VCaP (cell line): Measurements from ENCODE around the gene ERBB3.
"Not testable (repeated sequence)": the region's sequence is repeated elsewhere in the genome, so short reads cannot be mapped to it uniquely, and the experiment has no call there.

ENCODE experiments used
- H3K27ac ChIP-seq: fragments of 450-650 bp; 2 replicates; pipeline ENCODE4 v1.5.1; 2017
- TF ChIP-seq, protein P1 (sequence below): fragments of 450-650 bp; conservative IDR thresholded peaks from 2 replicates; pipeline ENCODE4 v1.5.1; 2017; ENCODE audit warnings: mild to moderate bottlenecking, moderate library complexity

ERBB3 gene

DNA sequence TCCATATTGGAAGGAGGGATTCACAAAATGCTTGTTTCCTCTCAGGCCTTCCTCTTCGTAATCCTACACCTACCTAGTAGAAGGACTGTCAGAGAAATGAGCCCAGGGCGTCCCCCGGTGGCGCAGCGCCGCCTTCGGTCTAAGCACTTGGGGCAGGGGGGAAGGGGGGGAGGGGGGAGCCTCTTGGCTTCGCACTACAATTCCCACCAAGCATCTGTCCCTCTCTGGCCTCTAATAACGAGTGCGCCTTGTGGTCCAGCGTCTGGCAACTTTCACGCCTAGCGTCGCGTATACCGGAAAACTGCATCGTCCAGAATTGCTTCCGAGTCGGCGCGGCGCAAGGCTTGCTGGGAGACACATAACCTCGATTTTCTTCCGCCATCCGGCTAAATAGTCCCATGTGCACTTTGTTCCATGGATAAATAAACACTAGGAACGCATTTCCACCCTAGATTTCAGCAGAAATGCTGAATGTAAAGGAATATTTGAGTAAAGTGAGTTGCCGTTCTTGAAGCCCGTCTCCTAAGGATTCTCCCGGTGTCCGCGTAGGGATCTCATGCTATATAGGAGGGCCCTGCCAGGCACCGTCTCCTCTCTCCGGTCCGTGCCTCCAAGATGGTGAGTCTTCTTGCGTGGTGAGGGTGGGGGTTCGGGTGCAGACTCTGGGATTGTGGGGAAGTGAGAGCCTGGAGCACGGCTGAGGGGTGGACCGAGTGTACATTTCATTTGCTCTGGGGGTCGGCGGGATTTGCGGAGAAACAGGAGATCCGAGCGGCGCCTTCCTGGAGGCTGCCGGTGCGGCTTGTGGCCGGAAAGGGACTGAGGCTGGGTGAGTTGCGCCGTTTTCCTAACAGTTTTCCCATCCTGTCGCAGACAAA is 38.2 kb upstream of the ERBB3 start, which contains the start of gene RPS26:
TSS of gene RPS26 (plus strand) at position 367 of the 878 bp plus-strand sequence. CDS start at position 616, 249 bp downstream.
- peak within 1 kb of the TSS; percentile 98 for H3K27ac ChIP-seq
- TF ChIP-seq, protein P1, sequence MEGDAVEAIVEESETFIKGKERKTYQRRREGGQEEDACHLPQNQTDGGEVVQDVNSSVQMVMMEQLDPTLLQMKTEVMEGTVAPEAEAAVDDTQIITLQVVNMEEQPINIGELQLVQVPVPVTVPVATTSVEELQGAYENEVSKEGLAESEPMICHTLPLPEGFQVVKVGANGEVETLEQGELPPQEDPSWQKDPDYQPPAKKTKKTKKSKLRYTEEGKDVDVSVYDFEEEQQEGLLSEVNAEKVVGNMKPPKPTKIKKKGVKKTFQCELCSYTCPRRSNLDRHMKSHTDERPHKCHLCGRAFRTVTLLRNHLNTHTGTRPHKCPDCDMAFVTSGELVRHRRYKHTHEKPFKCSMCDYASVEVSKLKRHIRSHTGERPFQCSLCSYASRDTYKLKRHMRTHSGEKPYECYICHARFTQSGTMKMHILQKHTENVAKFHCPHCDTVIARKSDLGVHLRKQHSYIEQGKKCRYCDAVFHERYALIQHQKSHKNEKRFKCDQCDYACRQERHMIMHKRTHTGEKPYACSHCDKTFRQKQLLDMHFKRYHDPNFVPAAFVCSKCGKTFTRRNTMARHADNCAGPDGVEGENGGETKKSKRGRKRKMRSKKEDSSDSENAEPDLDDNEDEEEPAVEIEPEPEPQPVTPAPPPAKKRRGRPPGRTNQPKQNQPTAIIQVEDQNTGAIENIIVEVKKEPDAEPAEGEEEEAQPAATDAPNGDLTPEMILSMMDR = peak; percentile 78

DNA sequence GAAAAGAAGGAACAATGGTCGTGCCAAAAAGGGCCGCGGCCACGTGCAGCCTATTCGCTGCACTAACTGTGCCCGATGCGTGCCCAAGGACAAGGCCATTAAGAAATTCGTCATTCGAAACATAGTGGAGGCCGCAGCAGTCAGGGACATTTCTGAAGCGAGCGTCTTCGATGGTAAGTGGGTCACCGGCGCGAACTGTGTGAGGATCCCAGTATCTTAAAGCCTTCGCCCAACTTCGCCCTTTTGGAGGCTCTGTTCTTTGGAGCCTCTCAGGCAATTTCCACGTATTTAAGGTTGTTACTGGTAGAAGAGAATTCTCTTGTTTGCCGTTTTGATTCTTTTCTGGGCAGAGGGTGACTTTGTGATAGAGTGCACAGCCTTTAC is 37.5 kb upstream of the ERBB3 start:
- H3K27ac ChIP-seq = peak overlapping the region; percentile 98

DNA sequence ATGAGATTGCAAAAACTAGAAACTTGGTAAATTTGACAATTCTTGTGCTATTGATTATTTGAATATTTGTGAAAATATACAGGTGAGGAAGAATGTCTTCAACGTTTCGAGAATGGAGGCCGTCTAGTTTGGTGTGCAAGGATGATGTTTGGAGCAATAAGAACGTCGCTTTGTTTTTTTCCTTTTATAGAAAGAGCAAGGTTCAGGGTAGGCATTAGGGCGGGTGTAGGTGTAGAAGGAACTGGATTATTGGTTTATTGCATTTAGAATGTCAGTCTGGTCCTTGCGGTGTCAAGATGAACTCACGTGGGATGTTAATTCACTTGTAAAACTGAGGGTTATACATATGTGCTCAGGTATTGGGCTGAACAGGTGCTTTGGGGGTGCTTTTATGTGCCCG is 37.1 kb upstream of the ERBB3 start:
- TF ChIP-seq, protein P1 = no peak
- peak overlapping the region; percentile 98 for H3K27ac ChIP-seq

DNA sequence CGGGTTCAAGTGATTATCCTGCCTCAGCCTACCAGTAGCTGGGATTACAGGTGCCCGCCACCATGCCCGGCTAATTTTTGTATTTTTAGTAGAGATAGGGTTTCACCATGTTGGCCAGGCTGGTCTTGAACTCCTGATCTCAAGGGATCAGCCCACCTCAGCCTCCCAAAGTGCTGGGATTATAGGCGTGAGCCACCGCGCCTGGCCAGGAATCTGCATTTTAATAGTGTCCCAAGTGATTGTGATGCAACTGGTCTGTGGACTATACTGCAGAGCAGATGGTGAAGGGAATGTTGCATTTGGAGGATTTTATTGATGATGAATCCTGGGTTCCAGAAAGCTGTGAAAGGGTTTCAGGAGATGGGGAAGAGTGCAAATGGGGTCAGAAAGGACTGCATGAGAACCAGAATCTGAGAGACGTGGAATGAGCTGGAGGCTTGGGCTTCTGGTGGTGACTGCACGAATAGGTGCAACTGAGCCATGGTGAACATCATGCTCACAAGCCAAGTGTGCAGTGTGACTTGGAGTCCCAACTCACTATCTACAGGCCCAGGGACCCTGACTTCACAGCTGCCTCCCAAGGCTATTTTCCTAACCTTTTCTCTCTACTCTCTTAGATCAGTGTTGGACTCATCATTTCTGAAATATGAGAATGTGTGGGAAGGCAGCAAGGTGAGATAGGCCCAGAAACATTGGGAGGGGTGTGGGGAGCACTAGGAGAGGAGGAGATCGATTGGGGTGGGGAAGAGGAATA is 33.8 kb upstream of the ERBB3 start:
- 0 out of 2 replicates have a peak overlapping the region, but pooled peaks have one; percentile 6 for H3K27ac ChIP-seq

DNA sequence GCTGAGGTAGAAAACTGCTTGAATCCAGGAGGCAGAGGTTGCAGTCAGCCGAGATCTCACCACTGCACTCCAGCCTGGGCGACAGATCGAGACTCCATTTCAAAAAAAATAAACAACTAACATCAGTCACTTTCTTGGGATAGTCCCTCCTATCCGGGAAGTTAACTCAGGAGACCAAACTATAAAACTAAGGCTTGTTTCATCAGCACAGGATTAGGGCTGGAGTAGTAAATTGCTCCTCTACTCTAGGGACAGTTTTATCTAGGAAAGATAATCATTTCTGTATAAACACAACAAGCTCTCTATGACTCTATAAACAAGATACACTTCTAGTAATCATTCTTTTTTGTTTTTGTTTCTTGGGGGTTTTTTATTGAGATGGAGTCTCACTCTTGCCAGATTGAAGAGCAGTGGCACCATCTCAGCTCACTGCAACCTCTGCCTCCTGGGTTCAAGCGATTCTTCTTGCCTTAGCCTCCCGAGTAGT is 26.5 kb upstream of the ERBB3 start:
- no peak overlapping the region for H3K27ac ChIP-seq
- TF ChIP-seq, protein P1 = no peak

More for the DNA sequence above, 33.8 kb upstream of the ERBB3 start:
- TF ChIP-seq, protein P1 = no peak

DNA sequence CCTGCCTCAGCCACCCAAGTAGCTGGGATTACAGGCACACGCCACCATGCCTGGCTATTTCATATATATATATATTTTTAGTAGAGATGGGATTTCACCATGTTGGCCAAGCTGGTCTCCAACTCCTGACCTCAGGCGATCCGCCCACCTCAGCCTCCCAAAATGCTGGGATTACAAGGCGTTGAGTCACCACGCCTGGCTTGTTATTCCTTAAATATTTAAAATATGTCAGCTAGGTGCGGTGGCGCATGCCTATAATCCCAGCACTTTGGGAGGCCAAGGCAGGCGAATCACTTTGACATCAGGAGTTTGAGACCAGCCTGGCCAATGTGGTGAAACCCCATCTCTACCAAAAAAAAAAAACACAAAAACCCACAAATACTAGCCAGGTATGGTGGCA is 20.0 kb upstream of the ERBB3 start:
- not testable (repeated sequence) for H3K27ac ChIP-seq

DNA sequence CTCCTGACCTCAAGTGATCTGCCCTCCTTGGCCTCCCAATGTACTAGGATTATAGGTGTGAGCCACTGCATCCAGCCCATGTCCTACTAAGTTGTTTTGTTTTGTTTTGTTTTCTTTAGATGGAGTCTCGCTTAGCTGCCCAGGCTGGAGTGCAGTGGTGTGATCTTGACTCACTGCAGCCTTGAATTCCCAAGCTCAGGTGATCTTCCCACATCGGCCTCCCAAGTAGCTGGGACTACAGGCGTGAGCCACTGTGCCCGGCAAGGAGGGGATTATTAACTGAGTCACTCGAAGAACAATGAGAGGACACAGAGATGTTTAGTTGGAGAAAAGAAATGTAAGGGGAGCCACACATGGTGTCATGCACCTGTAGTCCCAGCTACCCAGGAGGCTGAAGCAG is 18.0 kb upstream of the ERBB3 start:
- TF ChIP-seq, protein P1 = no peak
- H3K27ac ChIP-seq = no peak overlapping the region

DNA sequence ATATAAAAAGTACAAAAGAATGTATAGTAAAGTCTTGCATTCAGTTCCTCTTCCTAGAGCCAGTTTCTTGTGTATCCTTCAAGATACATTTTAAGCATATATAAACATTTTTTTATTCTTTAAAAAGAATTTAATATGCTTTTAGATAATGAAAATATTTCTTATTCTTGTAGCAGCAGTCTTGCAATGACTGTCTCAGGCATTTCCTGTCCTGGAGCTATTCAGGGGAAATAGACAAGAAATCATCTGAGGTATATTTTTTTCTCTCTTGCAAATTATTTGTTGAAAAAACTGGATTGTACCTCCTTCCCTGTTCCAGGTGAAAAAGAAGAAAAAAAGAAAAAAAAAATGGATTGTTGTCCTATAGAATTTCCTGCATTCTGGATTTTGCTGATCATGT is 17.0 kb upstream of the ERBB3 start:
- TF ChIP-seq, protein P1 = no peak
- H3K27ac ChIP-seq = no peak overlapping the region
